Mucosa of descending colon (tissue), 3 donors: ENCODE results near the gene PIKFYVE. TPM values are rescaled to one million over a fixed set of nuclear protein-coding genes. Genes with fewer than 3 reads are reported as not detected.
"Not testable (repeated sequence)": the region's sequence is repeated elsewhere in the genome, so short reads cannot be mapped to it uniquely, and the experiment has no call there.

Experiments
- ATAC-seq: fragments of 200-7000 bp; cut with Tn5 transposase; one replicate; pipeline ENCODE4 v1.9.1; 2020; ENCODE audit warnings: mild to moderate bottlenecking, moderate library complexity
- DNase-seq, 3 donors: peaks; one replicate each; pipeline ENCODE4 v3.0.0-alpha.2; 2020
- H3K36me3 ChIP-seq: fragments of 200-600 bp; one replicate; pipeline ENCODE4 v1.8.0; 2021; ENCODE audit warnings: low read depth, mild to moderate bottlenecking
- H3K4me1 ChIP-seq: fragments of 200-600 bp; one replicate; pipeline ENCODE4 v1.8.0; 2021; ENCODE audit warnings: low read depth, mild to moderate bottlenecking
- H3K4me3 ChIP-seq: fragments of 200-600 bp; one replicate; pipeline ENCODE4 v1.8.0; 2021; ENCODE audit warnings: mild to moderate bottlenecking
- H3K9me3 ChIP-seq: fragments of 200-600 bp; one replicate; pipeline ENCODE4 v1.8.0; 2021; ENCODE audit warnings: mild to moderate bottlenecking
- intact Hi-C, 2 donors: fragments of 100-400 bp; cut with DNase I in 1 of 2; cut with micrococcal nuclease in 1 of 2; formaldehyde crosslinking; loops; one replicate each; pipeline versions ENCODE4 v1.11.0 to v1.11.1; 2022; cut with DNase I, micrococcal nuclease
- total RNA-seq, 3 donors: library from RNA; stranded (reverse); fragmentation: NEBNext Ultra II Directional in 2 of 3; extraction: Animal tissue kit (Norgen Biotek cat#: 25700) in 2 of 3; gene quantifications; one replicate each; pipeline versions ENCODE4 v1.2.1 to v1.2.4, GENCODE V29; 2021 to 2023
- TF ChIP-seq, protein P1 (sequence below): fragments of 200-600 bp; IDR thresholded peaks from one replicate; pipeline ENCODE4 v1.8.0; 2022; ENCODE audit warnings: antibody characterized with exemption, mild to moderate bottlenecking
- donor health status: DM: no; HTN: no; CAD: no; lungs with moderate emphysema.
- donor health status: DM: no; HTN: no; CAD: no.
- donor health status: DM: no; HTN: yes; CAD: no.

Gene PIKFYVE
- total RNA-seq, 3 donors from 2014 or later, result 20.5 to 29.6 (median 25.2) TPM

DNA sequence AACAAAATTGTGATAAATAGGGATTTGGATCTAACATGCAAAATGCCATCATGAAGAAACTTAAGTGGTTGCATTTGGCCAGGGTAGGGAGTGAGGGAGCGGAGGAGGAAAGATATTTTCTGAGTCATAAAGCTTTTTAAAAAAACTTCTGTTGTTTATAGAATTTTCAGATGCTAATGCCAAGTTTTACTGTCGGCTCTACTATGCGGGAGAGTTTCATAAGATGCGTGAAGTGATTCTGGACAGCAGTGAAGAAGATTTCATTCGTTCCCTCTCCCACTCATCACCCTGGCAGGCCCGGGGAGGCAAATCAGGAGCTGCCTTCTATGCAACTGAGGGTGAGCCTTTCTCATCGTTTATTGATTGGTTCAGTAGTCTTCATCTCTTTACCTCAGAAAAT, 84.6 kb downstream of the PIKFYVE start:
- TF ChIP-seq, protein P1, sequence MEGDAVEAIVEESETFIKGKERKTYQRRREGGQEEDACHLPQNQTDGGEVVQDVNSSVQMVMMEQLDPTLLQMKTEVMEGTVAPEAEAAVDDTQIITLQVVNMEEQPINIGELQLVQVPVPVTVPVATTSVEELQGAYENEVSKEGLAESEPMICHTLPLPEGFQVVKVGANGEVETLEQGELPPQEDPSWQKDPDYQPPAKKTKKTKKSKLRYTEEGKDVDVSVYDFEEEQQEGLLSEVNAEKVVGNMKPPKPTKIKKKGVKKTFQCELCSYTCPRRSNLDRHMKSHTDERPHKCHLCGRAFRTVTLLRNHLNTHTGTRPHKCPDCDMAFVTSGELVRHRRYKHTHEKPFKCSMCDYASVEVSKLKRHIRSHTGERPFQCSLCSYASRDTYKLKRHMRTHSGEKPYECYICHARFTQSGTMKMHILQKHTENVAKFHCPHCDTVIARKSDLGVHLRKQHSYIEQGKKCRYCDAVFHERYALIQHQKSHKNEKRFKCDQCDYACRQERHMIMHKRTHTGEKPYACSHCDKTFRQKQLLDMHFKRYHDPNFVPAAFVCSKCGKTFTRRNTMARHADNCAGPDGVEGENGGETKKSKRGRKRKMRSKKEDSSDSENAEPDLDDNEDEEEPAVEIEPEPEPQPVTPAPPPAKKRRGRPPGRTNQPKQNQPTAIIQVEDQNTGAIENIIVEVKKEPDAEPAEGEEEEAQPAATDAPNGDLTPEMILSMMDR, result no peak
- no peak for DNase-seq
- ATAC-seq, result no peak
- intact Hi-C loops, result no loop called here
- Histone ChIP-seq H3K4me3 (no peak overlapping the region), H3K9me3 (no peaks in the 10 kb centered on the region), H3K4me1 (no peaks in the 10 kb centered on the region), H3K36me3 (no peaks in the 10 kb centered on the region)

DNA sequence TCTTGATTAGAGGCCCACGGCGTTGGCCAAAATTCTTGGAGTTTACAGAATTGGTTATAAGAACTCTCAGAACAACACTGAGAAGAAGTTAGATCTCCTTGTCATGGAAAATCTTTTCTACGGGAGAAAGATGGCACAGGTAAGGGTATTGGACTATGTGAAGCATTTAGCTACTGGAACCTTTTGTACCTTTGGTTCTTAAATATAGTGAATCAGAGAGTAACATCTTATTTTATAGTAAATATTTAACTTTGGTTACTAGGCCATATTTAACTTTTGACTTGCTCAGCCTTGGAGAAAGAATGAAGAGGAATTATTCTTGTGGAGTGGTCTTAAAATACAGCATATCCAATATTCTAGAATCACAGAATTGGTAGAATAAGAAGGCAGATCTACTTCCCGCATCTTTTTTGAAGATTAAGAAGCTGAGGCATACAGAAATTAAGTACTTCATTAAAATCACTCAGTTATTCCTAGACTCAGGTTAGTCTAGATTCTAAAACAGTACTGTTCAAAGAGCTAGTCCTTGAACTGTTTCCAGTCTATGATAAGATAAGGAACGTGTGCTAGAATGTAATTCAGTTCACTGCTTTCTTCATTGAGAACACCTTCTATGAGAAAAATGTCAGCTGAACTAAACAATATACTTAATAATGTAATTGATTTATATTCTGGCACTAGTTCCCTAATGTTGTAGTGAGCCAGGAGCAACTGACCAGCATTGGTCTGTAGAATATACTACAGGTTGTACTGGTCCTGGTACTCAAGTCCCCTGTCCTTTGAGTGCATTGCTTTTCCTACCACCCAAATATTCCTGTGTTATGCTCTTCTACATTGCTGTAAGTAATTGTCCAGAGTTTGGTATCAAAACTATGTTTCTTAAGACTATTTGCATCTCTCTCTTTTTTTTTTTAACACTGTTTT, 86.9 kb downstream of the PIKFYVE start:
- Histone ChIP-seq H3K4me3 (no peak overlapping the region), H3K36me3 (no peaks in the 10 kb centered on the region), H3K4me1 (no peaks in the 10 kb centered on the region), H3K9me3 (no peaks in the 10 kb centered on the region)
- ATAC-seq, result no peak
- TF ChIP-seq, protein P1, result no peak
- no peak for DNase-seq
- intact Hi-C loops, result no loop called here

DNA sequence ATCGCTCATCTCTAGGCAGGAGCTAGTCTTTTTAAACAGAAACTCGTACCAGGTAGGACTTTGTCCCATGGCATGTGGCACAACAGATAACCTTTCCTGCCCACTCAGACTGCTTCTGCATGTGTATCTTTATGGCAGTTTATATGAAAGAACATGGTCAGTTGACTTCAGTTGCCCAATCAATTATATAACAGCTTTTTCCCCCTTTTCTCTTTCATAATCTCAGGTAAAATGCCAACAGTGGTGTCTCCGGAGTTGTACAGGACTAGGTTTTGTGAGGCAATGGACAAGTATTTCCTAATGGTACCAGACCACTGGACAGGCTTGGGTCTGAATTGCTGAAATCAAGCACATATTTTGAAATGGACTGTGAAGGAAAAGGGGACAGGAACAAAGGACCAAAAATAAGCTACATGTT, 88.9 kb downstream of the PIKFYVE start:
- H3K4me3 ChIP-seq, result no peak overlapping the region
- H3K4me1 ChIP-seq, result no peaks in the 10 kb centered on the region
- intact Hi-C loops, result no loop called here
- TF ChIP-seq, protein P1, result no peak
- H3K36me3 ChIP-seq, result no peaks in the 10 kb centered on the region
- ATAC-seq, result peak; percentile 74
- no peak for DNase-seq
- no peaks in the 10 kb centered on the region for H3K9me3 ChIP-seq

DNA sequence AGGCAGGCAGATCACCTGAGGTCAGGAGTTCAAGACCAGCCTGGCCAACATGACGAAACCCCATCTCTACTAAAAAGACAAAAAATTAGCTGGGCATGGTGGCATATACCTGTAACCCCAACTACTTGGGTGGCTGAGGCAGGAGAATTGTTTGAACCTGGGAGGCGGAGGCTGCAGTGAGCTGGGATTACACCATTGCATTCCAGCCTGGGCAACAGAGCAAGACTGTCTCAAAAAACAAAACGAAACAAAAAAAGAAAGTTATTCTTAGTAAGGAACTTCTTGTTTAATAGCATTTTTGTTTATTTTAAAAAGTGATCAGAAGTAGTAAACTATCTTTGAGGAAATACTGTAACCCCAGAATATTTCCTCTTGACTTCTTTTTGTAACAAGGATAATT, 90.4 kb downstream of the PIKFYVE start:
- H3K36me3 ChIP-seq, H3K4me3 ChIP-seq, intact Hi-C loops, H3K9me3 ChIP-seq, DNase-seq, H3K4me1 ChIP-seq, ATAC-seq: not testable (repeated sequence)

DNA sequence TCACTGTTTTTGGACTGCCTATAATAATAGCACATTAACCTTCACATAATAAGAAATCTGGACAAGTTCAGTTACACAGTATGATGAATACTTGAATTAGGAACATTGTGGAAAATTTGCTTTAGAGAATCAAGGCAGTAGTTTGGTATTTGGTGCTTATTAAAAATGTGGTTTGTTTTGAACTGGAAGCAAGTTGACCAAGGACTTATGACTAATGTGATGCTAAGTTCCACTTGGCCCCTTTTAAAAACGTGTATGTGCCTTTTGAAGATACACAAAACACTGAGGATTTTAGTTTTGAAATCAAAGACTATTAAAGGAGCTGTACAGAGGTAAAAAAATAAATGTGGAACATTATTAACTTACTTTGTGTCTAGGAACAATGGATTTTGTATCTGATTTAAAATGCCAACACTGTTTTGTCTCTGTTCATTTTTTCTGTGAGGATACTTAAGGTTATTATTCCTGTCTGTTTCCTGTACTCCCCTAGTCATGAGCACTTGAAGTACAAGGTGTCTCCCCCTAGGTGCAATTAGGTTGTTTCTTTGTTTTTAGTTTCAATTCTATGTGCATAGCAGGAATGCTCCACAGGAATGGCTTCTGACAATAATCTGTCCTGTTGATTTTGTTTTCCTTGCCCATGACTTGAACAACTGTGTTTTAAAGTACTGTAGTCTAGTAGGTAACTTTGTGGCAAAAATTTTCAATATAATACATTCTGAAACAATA, 91.0 kb downstream of the PIKFYVE start:
- intact Hi-C loops, result no loop called here
- ATAC-seq (no peak), DNase-seq (no peak)
- Histone ChIP-seq H3K4me3 (no peak overlapping the region), H3K36me3 (no peaks in the 10 kb centered on the region), H3K4me1 (no peaks in the 10 kb centered on the region), H3K9me3 (no peaks in the 10 kb centered on the region)
- TF ChIP-seq, protein P1, result no peak
